Measurements from ENCODE around the gene DSCAML1.
A peak's percentile ranks its signal among the peaks of the same experiment; 100 is the strongest.

Gene DSCAML1

GRCh38 chr11:117817368-117818040 lies 20.5 kb upstream of the DSCAML1 start:
- Histone ChIP-seq H2BK5ac (ENCODE audit: low read length) (peak overlapping the region; percentile 85), H3K9me3 (replicated peaks in 1 of 2; ENCODE audit: control insufficient read depth in 2 of 2, insufficient read depth in 1 of 2, low read depth in 1 of 2, low read length in 2 of 2) (no peaks in the 10 kb centered on the region), H2BK15ac (ENCODE audit: low read length) (peak overlapping the region; percentile 77), H3K9ac (ENCODE audit: low read depth, low read length, poor library complexity) (no peak overlapping the region), H3K23ac (ENCODE audit: low read depth, low read length, poor library complexity) (peak overlapping the region; percentile 49), H3K4ac (ENCODE audit: low read length) (no peak overlapping the region), H3K79me1 (ENCODE audit: low read depth, low read length) (no peaks in the 10 kb centered on the region), H3K36me3 (replicated peaks in 1 of 2; ENCODE audit: control insufficient read depth in 2 of 2, insufficient read depth in 2 of 2, low read length in 2 of 2) (no peaks in the 10 kb centered on the region), H3K27ac (replicated peaks; ENCODE audit: low read length) (no peak overlapping the region), H3K4me2 (ENCODE audit: insufficient read depth, low read length, poor library complexity, severe bottlenecking) (peak overlapping the region; percentile 49), H3K18ac (ENCODE audit: low read length) (peak overlapping the region; percentile 50), H2BK120ac (ENCODE audit: low read depth, low read length) (no peak overlapping the region), H4K8ac (ENCODE audit: low read depth, low read length) (no peak overlapping the region), H2AK5ac (ENCODE audit: low read depth, low read length) (peak overlapping the region; percentile 98), H3K27me3 (ENCODE audit: control insufficient read depth in 3 of 3, insufficient read depth in 3 of 3, low read depth in 1 of 3, low read length in 3 of 3) (peaks cover 0 to 19% (median 0%) of the 10 kb centered on the region in 3 experiments), H3K4me3 (ENCODE audit: low read length in 2 of 2) (no peak overlapping the region), H3K4me1 (ENCODE audit: control insufficient read depth in 2 of 2, insufficient read depth in 1 of 2, low read depth in 1 of 2, low read length in 2 of 2) (peaks cover 20 to 29% of the 10 kb centered on the region in 2 donors), H2BK12ac (ENCODE audit: low read length) (peak overlapping the region; percentile 75), H3K14ac (ENCODE audit: low read length) (no peak overlapping the region), H2AFZ (ENCODE audit: low read length) (peak overlapping the region; percentile 77), H4K91ac (ENCODE audit: low read depth, low read length, poor library complexity) (no peak overlapping the region)
- peak; percentile 84 for DNase-seq (ENCODE audit: low spot score)
- no CpG with 5 or more reads among the region's 19 CpGs for WGBS, 2 donors (ENCODE audit: extremely low coverage in 2 of 2, insufficient read length in 2 of 2, insufficient replicate concordance in 1 of 2)

- Histone ChIP-seq H2BK120ac (ENCODE audit: low read depth, low read length) (peak overlapping the region; percentile 27), H3K18ac (ENCODE audit: low read length) (peak overlapping the region; percentile 86), H3K4me3 (ENCODE audit: low read length in 2 of 2) (no peak overlapping the region), H2BK12ac (ENCODE audit: low read length) (peak overlapping the region; percentile 75), H3K36me3 (replicated peaks in 1 of 2; ENCODE audit: control insufficient read depth in 2 of 2, insufficient read depth in 2 of 2, low read length in 2 of 2) (no peaks in the 10 kb centered on the region), H3K23ac (ENCODE audit: low read depth, low read length, poor library complexity) (peak overlapping the region; percentile 49), H3K9me3 (replicated peaks in 1 of 2; ENCODE audit: control insufficient read depth in 2 of 2, insufficient read depth in 1 of 2, low read depth in 1 of 2, low read length in 2 of 2) (no peaks in the 10 kb centered on the region), H2AK5ac (ENCODE audit: low read depth, low read length) (peak overlapping the region; percentile 98), H3K79me1 (ENCODE audit: low read depth, low read length) (no peaks in the 10 kb centered on the region), H3K9ac (ENCODE audit: low read depth, low read length, poor library complexity) (no peak overlapping the region), H3K14ac (ENCODE audit: low read length) (no peak overlapping the region), H2AFZ (ENCODE audit: low read length) (peak overlapping the region; percentile 77), H4K8ac (ENCODE audit: low read depth, low read length) (no peak overlapping the region), H2BK15ac (ENCODE audit: low read length) (peak overlapping the region; percentile 77), H3K27ac (replicated peaks; ENCODE audit: low read length) (no peak overlapping the region), H3K4ac (ENCODE audit: low read length) (no peak overlapping the region), H3K4me1 (ENCODE audit: control insufficient read depth in 2 of 2, insufficient read depth in 1 of 2, low read depth in 1 of 2, low read length in 2 of 2) (peaks cover 20 to 29% of the 10 kb centered on the region in 2 donors), H3K4me2 (ENCODE audit: insufficient read depth, low read length, poor library complexity, severe bottlenecking) (no peak overlapping the region), H3K27me3 (ENCODE audit: control insufficient read depth in 3 of 3, insufficient read depth in 3 of 3, low read depth in 1 of 3, low read length in 3 of 3) (peaks cover 0 to 19% (median 0%) of the 10 kb centered on the region in 3 experiments), H4K91ac (ENCODE audit: low read depth, low read length, poor library complexity) (no peak overlapping the region), H2BK5ac (ENCODE audit: low read length) (peak overlapping the region; percentile 85)
- no peak for DNase-seq (ENCODE audit: low spot score)
- WGBS, 2 donors (ENCODE audit: extremely low coverage in 2 of 2, insufficient read length in 2 of 2, insufficient replicate concordance in 1 of 2): no CpG with 5 or more reads among the region's 5 CpGs
Observed at GRCh38 chr11:117816846-117817367, 19.9 kb upstream of the DSCAML1 start.

GRCh38 chr11:117816151-117816741 lies 19.2 kb upstream of the DSCAML1 start:
- Histone ChIP-seq H3K4me3 (ENCODE audit: low read length in 2 of 2) (no peak overlapping the region), H3K36me3 (replicated peaks in 1 of 2; ENCODE audit: control insufficient read depth in 2 of 2, insufficient read depth in 2 of 2, low read length in 2 of 2) (no peaks in the 10 kb centered on the region), H4K91ac (ENCODE audit: low read depth, low read length, poor library complexity) (no peak overlapping the region), H2BK15ac (ENCODE audit: low read length) (peak overlapping the region; percentile 77), H3K27me3 (ENCODE audit: control insufficient read depth in 3 of 3, insufficient read depth in 3 of 3, low read depth in 1 of 3, low read length in 3 of 3) (peaks cover 0 to 19% (median 0%) of the 10 kb centered on the region in 3 experiments), H2AFZ (ENCODE audit: low read length) (peak overlapping the region; percentile 79), H4K8ac (ENCODE audit: low read depth, low read length) (no peak overlapping the region), H3K4ac (ENCODE audit: low read length) (no peak overlapping the region), H2BK5ac (ENCODE audit: low read length) (peak overlapping the region; percentile 91), H3K9ac (ENCODE audit: low read depth, low read length, poor library complexity) (peak overlapping the region; percentile 24), H2AK5ac (ENCODE audit: low read depth, low read length) (peak overlapping the region; percentile 98), H3K4me2 (ENCODE audit: insufficient read depth, low read length, poor library complexity, severe bottlenecking) (no peak overlapping the region), H3K79me1 (ENCODE audit: low read depth, low read length) (no peaks in the 10 kb centered on the region), H2BK120ac (ENCODE audit: low read depth, low read length) (peak overlapping the region; percentile 27), H3K27ac (replicated peaks; ENCODE audit: low read length) (peak overlapping the region; percentile 18), H3K9me3 (replicated peaks in 1 of 2; ENCODE audit: control insufficient read depth in 2 of 2, insufficient read depth in 1 of 2, low read depth in 1 of 2, low read length in 2 of 2) (no peaks in the 10 kb centered on the region), H3K4me1 (ENCODE audit: control insufficient read depth in 2 of 2, insufficient read depth in 1 of 2, low read depth in 1 of 2, low read length in 2 of 2) (peaks cover 20 to 29% of the 10 kb centered on the region in 2 donors), H3K23ac (ENCODE audit: low read depth, low read length, poor library complexity) (peak overlapping the region; percentile 16), H3K14ac (ENCODE audit: low read length) (no peak overlapping the region), H3K18ac (ENCODE audit: low read length) (peak overlapping the region; percentile 86), H2BK12ac (ENCODE audit: low read length) (no peak overlapping the region)
- peak; percentile 62 for DNase-seq (ENCODE audit: low spot score)
- WGBS, 2 donors (ENCODE audit: extremely low coverage in 2 of 2, insufficient read length in 2 of 2, insufficient replicate concordance in 1 of 2): no CpG with 5 or more reads among the region's 20 CpGs

GRCh38 chr11:117815262-117815803 lies 18.3 kb upstream of the DSCAML1 start:
- no peaks in the 10 kb centered on the region for H3K79me1 ChIP-seq (ENCODE audit: low read depth, low read length)
- H2BK5ac ChIP-seq (ENCODE audit: low read length): peak overlapping the region; percentile 91
- no peak overlapping the region for H3K4me3 ChIP-seq (ENCODE audit: low read length in 2 of 2)
- peak overlapping the region; percentile 3 for H2BK15ac ChIP-seq (ENCODE audit: low read length)
- H2AK5ac ChIP-seq (ENCODE audit: low read depth, low read length): no peak overlapping the region
- H3K23ac ChIP-seq (ENCODE audit: low read depth, low read length, poor library complexity): no peak overlapping the region
- H3K9me3 ChIP-seq (replicated peaks in 1 of 2; ENCODE audit: control insufficient read depth in 2 of 2, insufficient read depth in 1 of 2, low read depth in 1 of 2, low read length in 2 of 2): no peaks in the 10 kb centered on the region
- no peak overlapping the region for H3K4ac ChIP-seq (ENCODE audit: low read length)
- H2AFZ ChIP-seq (ENCODE audit: low read length): peak overlapping the region; percentile 70
- H3K27me3 ChIP-seq (ENCODE audit: control insufficient read depth in 3 of 3, insufficient read depth in 3 of 3, low read depth in 1 of 3, low read length in 3 of 3): peaks cover 0 to 19% (median 0%) of the 10 kb centered on the region in 3 experiments
- no peak overlapping the region for H2BK12ac ChIP-seq (ENCODE audit: low read length)
- H3K27ac ChIP-seq (replicated peaks; ENCODE audit: low read length): no peak overlapping the region
- H4K91ac ChIP-seq (ENCODE audit: low read depth, low read length, poor library complexity): no peak overlapping the region
- no peak overlapping the region for H4K8ac ChIP-seq (ENCODE audit: low read depth, low read length)
- no peaks in the 10 kb centered on the region for H3K36me3 ChIP-seq (replicated peaks in 1 of 2; ENCODE audit: control insufficient read depth in 2 of 2, insufficient read depth in 2 of 2, low read length in 2 of 2)
- DNase-seq (ENCODE audit: low spot score): no peak
- peaks cover 20 to 29% of the 10 kb centered on the region in 2 donors for H3K4me1 ChIP-seq (ENCODE audit: control insufficient read depth in 2 of 2, insufficient read depth in 1 of 2, low read depth in 1 of 2, low read length in 2 of 2)
- no peak overlapping the region for H2BK120ac ChIP-seq (ENCODE audit: low read depth, low read length)
- no peak overlapping the region for H3K4me2 ChIP-seq (ENCODE audit: insufficient read depth, low read length, poor library complexity, severe bottlenecking)
- no peak overlapping the region for H3K18ac ChIP-seq (ENCODE audit: low read length)
- WGBS, 2 donors (ENCODE audit: extremely low coverage in 2 of 2, insufficient read length in 2 of 2, insufficient replicate concordance in 1 of 2): no CpG with 5 or more reads among the region's 7 CpGs
- no peak overlapping the region for H3K14ac ChIP-seq (ENCODE audit: low read length)
- no peak overlapping the region for H3K9ac ChIP-seq (ENCODE audit: low read depth, low read length, poor library complexity)
